GM21381 (cell line): Measurements from ENCODE around the gene MYT1.
"Not testable (repeated sequence)": the region's sequence is repeated elsewhere in the genome, so short reads cannot be mapped to it uniquely, and the experiment has no call there.

ENCODE experiments used
- ATAC-seq: cut with Tn5 transposase; IDR thresholded peaks from one replicate; pipeline ENCODE4 v1.9.1; 2021; ENCODE audit warnings: mild to moderate bottlenecking, moderate library complexity; ENCODE audit not compliant: unreplicated experiment

MYT1 gene

DNA sequence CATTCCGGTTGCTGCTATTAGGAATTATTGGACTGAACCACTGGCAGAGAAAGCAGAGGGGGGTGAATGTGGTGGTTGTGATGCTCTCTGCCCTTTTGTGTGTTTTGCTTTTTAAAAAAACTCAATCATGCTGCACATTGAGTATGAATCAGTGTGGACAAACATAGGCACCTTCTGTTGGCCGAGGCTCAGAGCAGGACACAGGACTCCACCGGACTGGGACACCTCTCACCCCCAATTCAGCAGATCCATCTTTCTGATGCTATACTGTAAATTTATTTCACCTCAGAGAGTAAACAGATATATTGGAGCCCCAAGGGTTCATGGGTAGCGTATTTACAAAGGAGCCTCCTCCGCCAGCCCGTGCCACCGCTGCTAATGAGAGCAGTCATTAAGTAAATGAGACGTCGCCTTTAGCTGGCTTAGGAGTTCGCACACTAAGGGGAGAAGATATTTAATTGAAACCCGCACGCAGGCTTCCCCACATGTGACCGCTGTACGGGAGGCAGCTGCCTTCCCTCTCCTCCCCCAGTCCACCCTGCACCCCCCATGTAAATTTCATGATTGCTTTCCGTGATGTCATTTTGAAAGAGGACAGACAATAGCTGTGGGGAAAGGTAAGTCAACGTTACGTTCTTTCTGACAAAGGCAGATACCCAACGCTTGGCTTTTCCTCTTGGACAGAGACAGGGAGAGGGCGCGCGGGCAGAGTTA, at the start of gene MYT1:
MYT1 (plus strand) TSS at position 330 of the 714 bp plus-strand sequence. CDS start 34,410 bp downstream, outside the sequence.
- ATAC-seq: no peak

- no peak for ATAC-seq
Observed at GRCh38 chr20:64115171-64115911, 48.9 kb upstream of the MYT1 start.

- ATAC-seq: no peak
Observed at GRCh38 chr20:64116016-64116415, 48.2 kb upstream of the MYT1 start.

- ATAC-seq: no peak
Observed at GRCh38 chr20:64116541-64117431, 47.5 kb upstream of the MYT1 start.

GRCh38 chr20:64117432-64117777, 46.8 kb upstream of the MYT1 start:
- ATAC-seq: not testable (repeated sequence)

- ATAC-seq: no peak
Observed at GRCh38 chr20:64119301-64119680, 45.0 kb upstream of the MYT1 start.

- ATAC-seq: no peak
Observed at GRCh38 chr20:64119681-64120341, 44.4 kb upstream of the MYT1 start.

- no peak for ATAC-seq
Observed at GRCh38 chr20:64121586-64121985, 42.7 kb upstream of the MYT1 start.

- ATAC-seq: not testable (repeated sequence)
Observed at GRCh38 chr20:64122927-64123326, 41.3 kb upstream of the MYT1 start.

GRCh38 chr20:64123517-64123916, 40.7 kb upstream of the MYT1 start:
- ATAC-seq: not testable (repeated sequence)

DNA sequence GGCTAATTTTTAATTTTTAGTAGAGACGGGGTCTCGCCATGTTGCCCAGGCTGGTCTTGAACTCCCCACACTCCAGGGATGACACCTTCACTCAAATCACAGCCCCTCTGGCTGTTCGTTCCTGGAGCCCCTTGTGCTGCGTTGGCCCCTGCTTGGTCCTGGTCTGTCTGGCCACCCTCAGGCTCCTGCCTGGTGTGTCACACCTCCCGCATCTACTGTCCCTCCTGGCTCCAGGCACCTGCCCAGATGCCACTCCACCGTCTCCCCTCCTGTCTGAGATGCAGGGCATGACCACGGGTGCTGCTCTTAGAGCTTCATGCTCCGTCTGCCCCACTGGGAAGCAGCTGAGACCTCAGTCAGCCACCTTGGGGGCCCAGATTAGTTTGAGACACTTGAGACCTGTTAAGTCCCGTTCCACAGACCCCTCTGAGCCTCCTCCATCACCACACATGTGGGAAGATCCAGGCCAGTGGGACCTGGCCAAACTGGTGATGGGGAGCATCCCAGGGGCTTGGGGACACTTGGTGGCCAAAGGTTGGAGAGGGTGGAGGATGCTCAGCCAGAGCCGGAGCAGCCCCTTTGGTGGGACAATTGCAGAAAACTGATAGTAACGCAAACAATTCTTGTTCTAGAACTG, 35.0 kb upstream of the MYT1 start:
- no peak for ATAC-seq

DNA sequence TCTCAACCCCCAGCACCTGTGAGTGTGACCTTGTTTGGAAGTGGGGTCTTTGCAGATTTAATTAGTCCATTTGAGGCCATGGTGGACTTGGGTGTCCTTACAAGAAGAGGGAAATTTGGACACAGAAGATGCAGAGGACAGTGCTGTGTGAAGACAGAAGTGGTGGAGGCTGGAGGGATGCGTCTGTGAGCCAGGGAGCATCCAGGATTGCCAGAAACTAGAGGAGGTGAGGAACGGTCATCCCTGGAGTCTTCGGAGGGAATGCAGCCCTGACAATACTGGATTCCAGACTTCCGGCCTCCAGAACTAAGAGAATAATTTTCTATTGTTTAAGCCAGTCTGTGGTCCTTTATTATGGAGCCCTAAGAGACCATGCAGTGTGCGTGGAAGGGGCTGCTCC, 34.0 kb upstream of the MYT1 start:
- no peak for ATAC-seq

- ATAC-seq: no peak
Observed at GRCh38 chr20:64130876-64131275, 33.4 kb upstream of the MYT1 start.

- no peak for ATAC-seq
Observed at GRCh38 chr20:64131406-64131805, 32.8 kb upstream of the MYT1 start.

DNA sequence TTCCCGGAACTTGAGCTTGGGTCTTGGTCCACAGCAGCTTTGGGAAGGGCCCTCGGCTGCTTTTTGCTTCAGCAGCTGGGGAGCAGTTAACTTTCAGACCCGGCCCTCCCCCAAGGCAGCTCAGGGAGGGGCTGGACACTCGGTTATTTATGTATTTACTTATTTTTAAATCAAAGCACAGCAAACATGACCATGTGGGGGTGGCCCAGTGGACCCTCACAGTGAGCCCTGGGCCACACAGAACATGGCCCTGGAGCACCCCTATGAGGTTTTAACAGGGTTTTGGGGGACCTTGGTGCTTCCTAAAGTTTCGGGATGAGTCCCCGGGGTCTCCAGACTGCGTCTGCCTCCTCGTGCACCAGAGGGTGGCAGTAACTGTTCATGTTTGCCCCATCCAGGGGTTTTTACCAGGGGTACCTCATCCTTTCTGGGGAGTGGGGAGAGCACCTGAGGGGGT, 30.3 kb upstream of the MYT1 start:
- no peak for ATAC-seq

GRCh38 chr20:64134744-64135143, 29.5 kb upstream of the MYT1 start:
- not testable (repeated sequence) for ATAC-seq

DNA sequence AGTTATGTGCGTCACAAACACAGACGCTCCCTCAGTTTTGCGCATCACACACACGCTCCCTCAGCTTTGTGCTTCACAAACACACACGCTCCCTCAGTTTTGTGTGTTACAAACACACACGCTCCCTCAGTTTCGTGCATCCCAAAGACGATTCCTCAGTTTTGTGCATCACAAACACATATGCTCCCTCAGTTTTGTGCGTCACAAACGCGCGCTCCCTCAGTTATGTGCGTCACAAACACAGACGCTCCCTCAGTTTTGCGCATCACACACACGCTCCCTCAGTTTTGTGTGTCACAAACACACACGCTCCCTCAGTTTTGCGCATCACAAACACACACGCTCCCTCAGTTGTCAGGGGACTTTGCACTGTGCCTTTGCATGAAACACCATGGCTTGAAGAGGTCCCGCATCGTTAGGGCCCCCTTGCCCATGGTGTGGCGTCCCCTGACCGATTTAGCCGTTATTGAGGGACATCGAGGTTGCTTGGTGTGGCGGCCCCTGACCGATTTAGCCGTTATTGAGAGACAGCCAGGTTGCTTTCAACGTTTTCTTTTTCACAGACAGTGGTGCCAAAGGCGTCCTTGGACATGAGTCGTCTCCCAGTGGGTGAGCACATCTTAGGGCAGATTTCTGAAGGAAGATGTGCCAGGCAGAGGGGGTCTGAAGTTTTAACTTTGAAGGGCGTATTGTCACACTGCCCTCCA, 28.1 kb upstream of the MYT1 start:
- no peak for ATAC-seq

DNA sequence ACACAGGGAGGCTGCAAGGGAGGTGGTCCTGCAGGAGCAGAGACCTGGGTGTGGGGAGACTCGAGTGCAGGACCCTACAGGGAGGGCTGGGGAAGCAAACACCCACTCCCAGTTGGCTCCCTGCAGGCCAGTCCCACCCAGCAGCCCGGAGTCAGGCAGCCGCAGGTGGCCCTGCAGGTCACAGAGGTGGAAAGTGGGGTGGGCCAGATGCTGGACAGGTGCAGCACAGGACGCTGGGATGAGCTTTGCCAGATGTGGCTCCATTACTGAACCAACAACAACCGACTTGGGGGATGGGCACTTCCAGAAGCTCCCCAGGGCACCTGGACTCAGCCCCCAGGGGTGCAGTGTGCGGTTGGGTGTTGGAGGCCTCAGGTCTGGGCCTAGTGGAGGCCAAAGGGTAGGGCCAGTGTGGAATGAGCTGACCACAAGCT, 26.6 kb upstream of the MYT1 start:
- no peak for ATAC-seq

- no peak for ATAC-seq
Observed at GRCh38 chr20:64138276-64138815, 25.9 kb upstream of the MYT1 start.
